AG04449 (cell line): ENCODE data around the gene CNNM4.

Source experiments
- CTCF ChIA-PET: fragments of 350-600 bp; formaldehyde crosslinking; extraction: SDS; loops from one replicate; lab custom pipeline; 2021; ENCODE audit warnings: antibody characterized with exemption; lab: Yijun Ruan, JAX
- POLR2A ChIA-PET: fragments of 400-600, 350-600 bp; formaldehyde crosslinking; extraction: SDS; loops from one replicate; lab custom pipeline; 2020; ENCODE audit warnings: antibody characterized with exemption, inconsistent platforms; lab: Yijun Ruan, JAX
- DNase-seq: peaks from one replicate; pipeline ENCODE4 v3.0.0-alpha.2; 2010; ENCODE audit warnings: low read depth, low spot score
- H3K4me3 ChIP-seq: 2 replicates; pipeline ENCODE4 v1.5.1; 2011; ENCODE audit warnings: low read depth, mild to moderate bottlenecking, control low read depth, low read length
- CTCF ChIP-seq: IDR thresholded peaks from one replicate; pipeline ENCODE4 v1.5.1; 2011; ENCODE audit warnings: mild to moderate bottlenecking, moderate library complexity, low read length, control low read depth, inconsistent platforms; ENCODE audit not compliant: insufficient read depth; ENCODE audit errors: missing control alignments

The CNNM4 gene

GRCh38 chr2:96828436-96828835 lies 67.7 kb downstream of the CNNM4 start:
- H3K4me3 ChIP-seq, result no peak overlapping the region
- POLR2A ChIA-PET, result no interaction called here
- no peak for DNase-seq
- CTCF ChIA-PET, result no interaction called here
- TF ChIP-seq CTCF, result no peak

- TF ChIP-seq CTCF, result no peak
- CTCF ChIA-PET, result no interaction called here
These were observed 68.2 kb downstream of the CNNM4 start for GRCh38 chr2:96828874-96829273.

GRCh38 chr2:96830044-96830562 lies 69.4 kb downstream of the CNNM4 start:
- TF ChIP-seq CTCF, result no peak
- ChIA-PET POLR2A (no interaction called here), CTCF (no interaction called here)
- H3K4me3 ChIP-seq, result no peak overlapping the region
- DNase-seq, result no peak

More at GRCh38 chr2:96828874-96829273, 68.2 kb downstream of the CNNM4 start:
- no peak overlapping the region for H3K4me3 ChIP-seq
- POLR2A ChIA-PET, result interaction anchor here (0.7 kb wide), 1 partner anchor 87 kb away, joined by 4 read pairs; no protein-coding TSS in a partner anchor
- no peak for DNase-seq

- H3K4me3 ChIP-seq, result no peak overlapping the region
- ChIA-PET CTCF (interaction anchor here (0.6 to 1.8 kb wide), 3 partner anchors 11 to 281 kb away, joined by 4 to 7 read pairs (median 4); partner anchors contain the start of genes ANKRD36 and CNNM3), POLR2A (interaction anchor here (1.1 kb wide), 1 partner anchor 9 kb away, joined by 3 read pairs; no protein-coding TSS in a partner anchor)
- DNase-seq, result no peak
- TF ChIP-seq CTCF, result no peak
These were observed 71.0 kb downstream of the CNNM4 start for GRCh38 chr2:96831679-96832078.

GRCh38 chr2:96832408-96832753 lies 71.7 kb downstream of the CNNM4 start:
- no peak for TF ChIP-seq CTCF
- no peak overlapping the region for H3K4me3 ChIP-seq
- ChIA-PET POLR2A (interaction anchor here (1.1 kb wide), 2 partner anchors 8 kb away, joined by 3 to 4 read pairs; no protein-coding TSS in a partner anchor), CTCF (interaction anchor here (1.3 to 1.8 kb wide), 3 partner anchors 11 to 280 kb away, joined by 4 to 7 read pairs (median 7); partner anchors contain the start of gene ANKRD36)
- DNase-seq, result no peak

GRCh38 chr2:96832754-96833507 lies 72.2 kb downstream of the CNNM4 start:
- ChIA-PET POLR2A (interaction anchor here (1.1 to 1.7 kb wide), 2 partner anchors 8 to 25 kb away, joined by 4 read pairs; partner anchors contain the start of gene ANKRD39), CTCF (interaction anchor here (1.0 to 1.8 kb wide), 4 partner anchors 8 to 279 kb away, joined by 3 to 7 read pairs (median 6); partner anchors contain the start of gene ANKRD36)
- no peak for TF ChIP-seq CTCF
- DNase-seq, result no peak
- no peak overlapping the region for H3K4me3 ChIP-seq
